H1 (cell line): ENCODE measurements around the gene NAV2. TPM values are rescaled to one million over a fixed set of nuclear protein-coding genes. Genes with fewer than 3 reads are reported as not detected.

ENCODE experiments used
- CTCF ChIA-PET: fragments of 300-600 bp; sonication (Branson Sonifier 250); formaldehyde crosslinking; loops from one replicate; lab custom pipeline; 2021; ENCODE audit not compliant: partially characterized antibody; lab: Charles Lee
- POLR2A ChIA-PET: fragments of 300-600 bp; sonication (Branson Sonifier 250); formaldehyde crosslinking; loops from one replicate; lab custom pipeline; 2021; ENCODE audit warnings: inconsistent platforms; ENCODE audit not compliant: partially characterized antibody; lab: Charles Lee
- DNase-seq, 2 experiments: peaks; one replicate each; pipeline versions ENCODE4 v3.0.0 to v3.0.0-alpha.2; 2010 to 2022; ENCODE audit warnings: low spot score in 2 of 2, low read depth in 1 of 2, mixed read lengths in 1 of 2
- FAIRE-seq: peaks from 2 replicates; lab custom pipeline; 2011; peaks lifted over from hg19 to GRCh38; lab: Jason Lieb, UNC
- H2AFZ ChIP-seq: 2 replicates; pipeline ENCODE4 v1.8.1; 2012; ENCODE audit warnings: low read length, inconsistent platforms
- H2AK5ac ChIP-seq: 2 replicates; pipeline ENCODE4 v1.6.1; 2013; ENCODE audit warnings: low read depth, low read length
- H2BK120ac ChIP-seq: replicated peaks from 2 replicates; pipeline ENCODE3; 2013; ENCODE audit warnings: low read depth, low read length, inconsistent platforms
- H2BK12ac ChIP-seq: 2 replicates; pipeline ENCODE4 v1.6.1; 2013; ENCODE audit warnings: low read depth, low read length
- H2BK15ac ChIP-seq: 2 replicates; pipeline ENCODE4 v1.6.1; 2013; ENCODE audit warnings: low read length
- H2BK20ac ChIP-seq: 2 replicates; pipeline ENCODE4 v1.6.1; 2013; ENCODE audit warnings: low read length
- H2BK5ac ChIP-seq: 2 replicates; pipeline ENCODE4 v1.6.1; 2013; ENCODE audit warnings: low read depth, low read length
- H3K14ac ChIP-seq: 2 replicates; pipeline ENCODE4 v1.6.1; 2013; ENCODE audit warnings: inconsistent platforms; ENCODE audit not compliant: insufficient read length
- H3K18ac ChIP-seq: 2 replicates; pipeline ENCODE4 v1.6.1; 2013; ENCODE audit warnings: low read length; ENCODE audit errors: extremely low read depth
- H3K23ac ChIP-seq: 2 replicates; pipeline ENCODE4 v1.6.1; 2013; ENCODE audit warnings: inconsistent platforms; ENCODE audit not compliant: insufficient read length
- H3K23me2 ChIP-seq: 2 replicates; pipeline ENCODE4 v1.6.1; 2013; ENCODE audit warnings: low read depth, low read length
- H3K27ac ChIP-seq: 2 replicates; pipeline ENCODE4 v1.6.1; 2011; ENCODE audit warnings: low read depth, low read length, inconsistent platforms
- H3K27me3 ChIP-seq, 4 experiments: replicated peaks in 1 of 4; 1 replicate in 1 of 4; 2 replicates in 3 of 4; pipeline versions ENCODE4 v1.6.1 to v1.8.1; 2011 to 2013; ENCODE audit warnings: low read length in 3 of 4, mild to moderate bottlenecking in 3 of 4, inconsistent platforms in 2 of 4, mixed read lengths in 2 of 4, moderate library complexity in 1 of 4; ENCODE audit not compliant: control insufficient read depth in 3 of 4, insufficient read depth in 3 of 4; ENCODE audit errors: extremely low read depth in 1 of 4
- H3K36me3 ChIP-seq, 4 experiments: 2 replicates each; pipeline versions ENCODE4 v1.6.1 to v1.8.1; 2011 to 2013; ENCODE audit warnings: mild to moderate bottlenecking in 4 of 4, low read length in 3 of 4, moderate library complexity in 2 of 4, control low read depth in 1 of 4, inconsistent platforms in 1 of 4; ENCODE audit not compliant: insufficient read depth in 4 of 4, control insufficient read depth in 2 of 4
- H3K4ac ChIP-seq: replicated peaks from 2 replicates; pipeline ENCODE3; 2013; ENCODE audit warnings: low read length, low read depth, mixed read lengths, inconsistent platforms; ENCODE audit not compliant: insufficient read length
- H3K4me1 ChIP-seq, 4 experiments: replicated peaks in 1 of 4; 1 replicate in 1 of 4; 2 replicates in 3 of 4; pipeline versions ENCODE4 v1.6.1 to v1.8.1; 2011 to 2013; ENCODE audit warnings: low read length in 3 of 4, inconsistent platforms in 2 of 4, mixed read lengths in 1 of 4; ENCODE audit not compliant: insufficient read depth in 4 of 4, control insufficient read depth in 3 of 4
- H3K4me2 ChIP-seq, 2 experiments: 2 replicates each; pipeline versions ENCODE4 v1.6.1 to v1.8.1; 2011 to 2013; ENCODE audit warnings: low read depth in 2 of 2, low read length in 2 of 2, control low read depth in 1 of 2, inconsistent platforms in 1 of 2, mild to moderate bottlenecking in 1 of 2; ENCODE audit not compliant: insufficient read depth in 1 of 2
- H3K4me3 ChIP-seq, 4 experiments: fragments of 200-600, 300-600 bp in 1 of 4; sonication (generic), shearing (Covaris generic), sonication (Bioruptor Twin) in 1 of 4; 2 replicates each; pipeline versions ENCODE4 v1.5.1 to v1.8.1; 2011 to 2016; ENCODE audit warnings: low read length in 4 of 4, low read depth in 3 of 4, control low read depth in 2 of 4, inconsistent platforms in 2 of 4, mild to moderate bottlenecking in 2 of 4, mixed read lengths in 1 of 4, moderate library complexity in 1 of 4; ENCODE audit not compliant: insufficient read depth in 2 of 4; ENCODE audit errors: extremely low read depth in 1 of 4
- H3K56ac ChIP-seq: replicated peaks from 2 replicates; pipeline ENCODE3; 2013; ENCODE audit warnings: low read depth, mild to moderate bottlenecking, mixed read lengths, low read length, inconsistent platforms; ENCODE audit not compliant: insufficient read length
- H3K79me1 ChIP-seq: 2 replicates; pipeline ENCODE4 v1.6.1; 2013; ENCODE audit warnings: low read depth, low read length, control low read depth
- H3K79me2 ChIP-seq, 2 experiments: 2 replicates each; pipeline versions ENCODE4 v1.6.1 to v1.8.1; 2012 to 2013; ENCODE audit warnings: low read length in 2 of 2, mild to moderate bottlenecking in 2 of 2, inconsistent platforms in 1 of 2; ENCODE audit not compliant: insufficient read depth in 2 of 2, control insufficient read depth in 1 of 2
- H3K9ac ChIP-seq, 4 experiments: replicated peaks in 1 of 4; 1 replicate in 1 of 4; 2 replicates in 3 of 4; pipeline versions ENCODE4 v1.6.1 to v1.8.1; 2011 to 2013; ENCODE audit warnings: low read depth in 3 of 4, low read length in 3 of 4, control low read depth in 2 of 4, mild to moderate bottlenecking in 2 of 4, moderate library complexity in 2 of 4, inconsistent platforms in 1 of 4; ENCODE audit errors: extremely low read depth in 1 of 4
- H3K9me3 ChIP-seq, 2 experiments: 2 replicates each; pipeline versions ENCODE4 v1.6.1 to v1.8.1; 2012 to 2013; ENCODE audit warnings: mild to moderate bottlenecking in 2 of 2, moderate library complexity in 2 of 2, control low read depth in 1 of 2, inconsistent platforms in 1 of 2, low read depth in 1 of 2, low read length in 1 of 2, mixed read lengths in 1 of 2; ENCODE audit not compliant: insufficient read depth in 2 of 2
- H4K20me1 ChIP-seq, 2 experiments: replicated peaks in 1 of 2; 2 replicates each; pipeline versions ENCODE3 to v1.8.1; 2011 to 2013; ENCODE audit warnings: inconsistent platforms in 2 of 2, low read length in 2 of 2, mild to moderate bottlenecking in 1 of 2; ENCODE audit not compliant: insufficient read depth in 2 of 2, control insufficient read depth in 1 of 2
- H4K5ac ChIP-seq: 2 replicates; pipeline ENCODE4 v1.6.1; 2013; ENCODE audit warnings: low read length, low read depth, mixed read lengths, inconsistent platforms; ENCODE audit not compliant: insufficient read length
- H4K8ac ChIP-seq: 2 replicates; pipeline ENCODE4 v1.8.0; 2013; ENCODE audit warnings: mild to moderate bottlenecking, moderate library complexity, low read length, inconsistent platforms; ENCODE audit not compliant: insufficient read depth; ENCODE audit errors: extremely low read depth
- H4K91ac ChIP-seq: replicated peaks from 2 replicates; pipeline ENCODE3; 2013; ENCODE audit warnings: low read length, mixed read lengths, inconsistent platforms; ENCODE audit not compliant: insufficient read length
- ASH2L ChIP-seq: fragments of 200-600, 300-600 bp; sonication (generic); IDR thresholded peaks from one replicate; pipeline ENCODE4 v1.7.1; 2017; ENCODE audit warnings: low read length
- CBX5 ChIP-seq: fragments of 300-800, 300-1000 bp; sonication (generic); IDR thresholded peaks from 2 replicates; pipeline ENCODE4 v1.7.1; 2016; ENCODE audit warnings: antibody characterized with exemption, low read length, low read depth
- CHD1 ChIP-seq: IDR thresholded peaks from 2 replicates; pipeline ENCODE4 v1.6.1; 2012; ENCODE audit warnings: low read depth, low read length, improper control_type of control experiment
- CHD2 ChIP-seq: IDR thresholded peaks from 2 replicates; pipeline ENCODE4 v1.6.1; 2012; ENCODE audit warnings: low read length, improper control_type of control experiment
- HDAC6 ChIP-seq: IDR thresholded peaks from one replicate; pipeline ENCODE4 v1.7.1; 2012; ENCODE audit warnings: low read depth, mild to moderate bottlenecking, inconsistent platforms, low read length, moderate library complexity
- NANOG ChIP-seq: IDR thresholded peaks from 2 replicates; pipeline ENCODE4 v1.6.1; 2011; ENCODE audit warnings: low read length, low read depth, mild to moderate bottlenecking, inconsistent platforms; ENCODE audit not compliant: insufficient read depth, poor library complexity, severe bottlenecking
- POU5F1 ChIP-seq: IDR thresholded peaks from 2 replicates; pipeline ENCODE4 v1.6.1; 2011; ENCODE audit warnings: low read depth, mild to moderate bottlenecking, low read length, moderate library complexity
- RAD21 ChIP-seq, 2 experiments: IDR thresholded peaks in 1 of 2; conservative IDR thresholded peaks in 1 of 2; 2 replicates each; pipeline ENCODE4 v1.6.1; 2011; ENCODE audit warnings: low read depth in 2 of 2, low read length in 2 of 2, improper control_type of control experiment in 1 of 2, inconsistent platforms in 1 of 2, mild to moderate bottlenecking in 1 of 2, moderate library complexity in 1 of 2
- RBBP5 ChIP-seq: IDR thresholded peaks from 2 replicates; pipeline ENCODE4 v1.7.1; 2012; ENCODE audit warnings: low read depth, mild to moderate bottlenecking, inconsistent platforms, low read length, moderate library complexity, borderline replicate concordance
- SP1 ChIP-seq: IDR thresholded peaks from 2 replicates; pipeline ENCODE4 v1.6.1; 2011; ENCODE audit warnings: low read depth, low read length
- SUZ12 ChIP-seq: fragments of 200-600 bp; sonication (generic); IDR thresholded peaks from 2 replicates; pipeline ENCODE4 v1.6.1; 2012; ENCODE audit warnings: mild to moderate bottlenecking, inconsistent platforms, low read length, moderate library complexity, mixed read lengths
- USF2 ChIP-seq: IDR thresholded peaks from 2 replicates; pipeline ENCODE4 v1.6.1; 2011; ENCODE audit warnings: low read length, improper control_type of control experiment
- WGBS, 2 experiments: shearing (Covaris generic) in 1 of 2; methylation state at CpG; one replicate each; pipeline versions ENCODE4 v1.1.6 to v1.1.7; 2013 to 2015; ENCODE audit warnings: low lambda C conversion rate in 2 of 2, mixed read lengths in 2 of 2, inconsistent platforms in 1 of 2, low coverage in 1 of 2, missing lambda C conversion rate in 1 of 2; ENCODE audit not compliant: insufficient replicate concordance in 2 of 2, insufficient coverage in 1 of 2, insufficient read length in 1 of 2; ENCODE audit errors: extremely low coverage in 1 of 2, missing lambda C conversion rate in 1 of 2; 5-methylcytosine and 5-hydroxymethylcytosine counted together
- polyA plus RNA-seq, 7 experiments: library from polyadenylated mRNA; depleted of rRNA in 3 of 7; stranded (reverse) in 5 of 7; unstranded in 2 of 7; fragments of >200 nt in 5 of 7; fragments of 200-250 nt in 2 of 7; gene quantifications; 1 replicate in 5 of 7; 2 replicates in 1 of 7; 4 replicates in 1 of 7; pipeline versions ENCODE4 v1.2.1 to v1.2.3, GENCODE V29; 2011 to 2013; ENCODE audit warnings: missing spikeins in 2 of 7, mixed read lengths in 2 of 7
- total RNA-seq: library from RNA; stranded (reverse); fragmentation: NEBNext Ultra II Directional; extraction: Animal tissue kit (Norgen Biotek cat#: 25700); gene quantifications from 2 replicates; pipeline ENCODE4 v1.2.1, GENCODE V29; 2021

The NAV2 gene
- total and polyA plus RNA-seq, 2 of the 8 experiments (the other 6 are each of a cell fraction or from before 2014, with no cell fraction given): 35.6 to 73.6 TPM

- H3K27ac ChIP-seq: no peak overlapping the region
- FAIRE-seq (no peak), DNase-seq (no peak)
- H4K20me1 ChIP-seq: no peaks in the 10 kb centered on the region
- H4K91ac ChIP-seq: no peak overlapping the region
- no peaks in the 10 kb centered on the region for H3K27me3 ChIP-seq
- H2BK15ac ChIP-seq: no peak overlapping the region
- no peaks in the 10 kb centered on the region for H3K9me3 ChIP-seq
- H3K9ac ChIP-seq: no peak overlapping the region
- H2AK5ac ChIP-seq: no peak overlapping the region
- no peak overlapping the region for H3K23ac ChIP-seq
- no peak overlapping the region for H3K4me2 ChIP-seq
- no peaks in the 10 kb centered on the region for H3K23me2 ChIP-seq
- no peaks in the 10 kb centered on the region for H3K79me1 ChIP-seq
- TF ChIP-seq SUZ12 (no peak), POU5F1 (no peak), CBX5 (no peak), USF2 (no peak), ASH2L (no peak), RAD21 (IDR thresholded peaks at IDR 0.05 in 1 of 2, conservative IDR thresholded peaks at IDR 0.05 in 1 of 2; ENCODE audit: low read depth in 2 of 2, low read length in 2 of 2) (no peak), CHD1 (no peak), NANOG (no peak), CHD2 (no peak), RBBP5 (no peak), HDAC6 (no peak), SP1 (no peak)
- no peak overlapping the region for H2BK120ac ChIP-seq
- H3K79me2 ChIP-seq: no peaks in the 10 kb centered on the region; a peak in 1 of 4 replicates
- 95% methylated on average over 3 of the region's 3 CpGs; no CpG with 5 or more reads in 1 of the 2 experiments for WGBS, 2 experiments
- no peak overlapping the region for H3K56ac ChIP-seq
- no peak overlapping the region for H2BK5ac ChIP-seq
- no peak overlapping the region for H2AFZ ChIP-seq
- H3K36me3 ChIP-seq: no peaks in the 10 kb centered on the region
- peaks cover 0 to 17% (median 6%) of the 10 kb centered on the region in 4 experiments; a peak in 5 of 7 replicates for H3K4me1 ChIP-seq
- no peak overlapping the region for H3K18ac ChIP-seq
- no peak overlapping the region for H2BK12ac ChIP-seq
- no peak overlapping the region for H4K5ac ChIP-seq
- no peak overlapping the region for H2BK20ac ChIP-seq
- POLR2A ChIA-PET: interaction anchor here (0.9 to 2.0 kb wide), 2 partner anchors 9 to 11 kb away, joined by 3 to 8 read pairs; no protein-coding TSS in a partner anchor
- CTCF ChIA-PET: interaction anchor here (1.3 to 2.2 kb wide), 4 partner anchors 9 to 113 kb away, joined by 3 to 7 read pairs (median 6); no protein-coding TSS in a partner anchor
- no peak overlapping the region for H3K4ac ChIP-seq
- H3K14ac ChIP-seq: no peak overlapping the region
- H4K8ac ChIP-seq: no peak overlapping the region
- H3K4me3 ChIP-seq: no peak overlapping the region
Observed at GRCh38 chr11:20015101-20015500, 302.5 kb downstream of the NAV2 start.
